ENCODE measurements around the gene DNMT3L.
"Not testable (repeated sequence)": the region's sequence is repeated elsewhere in the genome, so short reads cannot be mapped to it uniquely, and the experiment has no call there.

Gene DNMT3L

GRCh38 chr21:44258056-44258725 lies 3.5 kb downstream of the DNMT3L start:
- Histone ChIP-seq H3K27ac (no peak overlapping the region), H3K4me3 (no peak overlapping the region)

- no peak overlapping the region for H3K27ac ChIP-seq
- no peak overlapping the region for H3K4me3 ChIP-seq
These were observed 6.2 kb downstream of the DNMT3L start for GRCh38 chr21:44255511-44255981.

GRCh38 chr21:44253832-44254710 lies 7.6 kb downstream of the DNMT3L start:
- Histone ChIP-seq H3K27ac (no peak overlapping the region), H3K4me3 (no peak overlapping the region)

- H3K27ac ChIP-seq: not testable (repeated sequence)
These were observed 12.3 kb downstream of the DNMT3L start for GRCh38 chr21:44249204-44250037.

GRCh38 chr21:44247904-44248303 lies 13.8 kb downstream of the DNMT3L start:
- H3K4me3 ChIP-seq, H3K27ac ChIP-seq: not testable (repeated sequence)

More at GRCh38 chr21:44249204-44250037, 12.3 kb downstream of the DNMT3L start:
- not testable (repeated sequence) for H3K4me3 ChIP-seq

GRCh38 chr21:44243980-44244379 lies 17.7 kb downstream of the DNMT3L start:
- not testable (repeated sequence) for H3K4me3 ChIP-seq, H3K27ac ChIP-seq

GRCh38 chr21:44241281-44241680 lies 20.4 kb downstream of the DNMT3L start:
- H3K27ac ChIP-seq, H3K4me3 ChIP-seq: not testable (repeated sequence)

GRCh38 chr21:44240842-44241241 lies 20.9 kb downstream of the DNMT3L start, which contains the start of gene ICOSLG:
ICOSLG (minus strand) TSS chr21:44240943; CDS start chr21:44240817, 126 bp downstream.
- not testable (repeated sequence) for H3K4me3 ChIP-seq, H3K27ac ChIP-seq

- not testable (repeated sequence) for H3K27ac ChIP-seq
These were observed 21.3 kb downstream of the DNMT3L start for GRCh38 chr21:44240353-44240752.

GRCh38 chr21:44229561-44229960 lies 32.1 kb downstream of the DNMT3L start:
- not testable (repeated sequence) for H3K27ac ChIP-seq

More at GRCh38 chr21:44240353-44240752, 21.3 kb downstream of the DNMT3L start:
- not testable (repeated sequence) for H3K4me3 ChIP-seq

GRCh38 chr21:44228109-44228508 lies 33.6 kb downstream of the DNMT3L start:
- H3K4me3 ChIP-seq, H3K27ac ChIP-seq: not testable (repeated sequence)

More at GRCh38 chr21:44229561-44229960, 32.1 kb downstream of the DNMT3L start:
- not testable (repeated sequence) for H3K4me3 ChIP-seq

GRCh38 chr21:44227614-44228013 lies 34.1 kb downstream of the DNMT3L start:
- not testable (repeated sequence) for H3K4me3 ChIP-seq, H3K27ac ChIP-seq

- H3K4me3 ChIP-seq, H3K27ac ChIP-seq: not testable (repeated sequence)
These were observed 36.1 kb downstream of the DNMT3L start for GRCh38 chr21:44225605-44226004.

GRCh38 chr21:44223334-44223733 lies 38.4 kb downstream of the DNMT3L start:
- not testable (repeated sequence) for H3K27ac ChIP-seq

GRCh38 chr21:44220674-44221073 lies 41.0 kb downstream of the DNMT3L start:
- not testable (repeated sequence) for H3K4me3 ChIP-seq, H3K27ac ChIP-seq

More at GRCh38 chr21:44223334-44223733, 38.4 kb downstream of the DNMT3L start:
- H3K4me3 ChIP-seq: not testable (repeated sequence)

GRCh38 chr21:44218461-44218860 lies 43.2 kb downstream of the DNMT3L start:
- not testable (repeated sequence) for H3K4me3 ChIP-seq, H3K27ac ChIP-seq

- H3K4me3 ChIP-seq, H3K27ac ChIP-seq: not testable (repeated sequence)
These were observed 49.7 kb downstream of the DNMT3L start for GRCh38 chr21:44211978-44212377.

GRCh38 chr21:44211574-44211973 lies 50.1 kb downstream of the DNMT3L start:
- H3K4me3 ChIP-seq: not testable (repeated sequence)

GRCh38 chr21:44207860-44208646 lies 53.6 kb downstream of the DNMT3L start:
- H3K27ac ChIP-seq: peak overlapping the region in 2 of 21 experiments; percentile 58 to 69
- H3K4me3 ChIP-seq: not testable (repeated sequence)

More at GRCh38 chr21:44211574-44211973, 50.1 kb downstream of the DNMT3L start:
- not testable (repeated sequence) for H3K27ac ChIP-seq

Measured in skin epidermis (tissue), 12 donors.